ENCODE data around the gene OR6B2. TPM values are rescaled to one million over a fixed set of nuclear protein-coding genes. Genes with fewer than 3 reads are reported as not detected.

The OR6B2 gene
- total RNA-seq, 4 donors from 2014 or later: not detected

GRCh38 chr2:240013343-240013742 is 16.9 kb downstream of the OR6B2 start:
- H3K4me3 ChIP-seq (ENCODE audit: low read depth, poor library complexity, severe bottlenecking): no peak overlapping the region
- no peak for DNase-seq (ENCODE audit: low spot score in 2 of 2)
- 100% methylated on average over 1 of the region's 1 CpG for WGBS, 2 donors
- no peak for TF ChIP-seq POLR2A (IDR thresholded peaks at IDR 0.05)
- TF ChIP-seq, protein P1, sequence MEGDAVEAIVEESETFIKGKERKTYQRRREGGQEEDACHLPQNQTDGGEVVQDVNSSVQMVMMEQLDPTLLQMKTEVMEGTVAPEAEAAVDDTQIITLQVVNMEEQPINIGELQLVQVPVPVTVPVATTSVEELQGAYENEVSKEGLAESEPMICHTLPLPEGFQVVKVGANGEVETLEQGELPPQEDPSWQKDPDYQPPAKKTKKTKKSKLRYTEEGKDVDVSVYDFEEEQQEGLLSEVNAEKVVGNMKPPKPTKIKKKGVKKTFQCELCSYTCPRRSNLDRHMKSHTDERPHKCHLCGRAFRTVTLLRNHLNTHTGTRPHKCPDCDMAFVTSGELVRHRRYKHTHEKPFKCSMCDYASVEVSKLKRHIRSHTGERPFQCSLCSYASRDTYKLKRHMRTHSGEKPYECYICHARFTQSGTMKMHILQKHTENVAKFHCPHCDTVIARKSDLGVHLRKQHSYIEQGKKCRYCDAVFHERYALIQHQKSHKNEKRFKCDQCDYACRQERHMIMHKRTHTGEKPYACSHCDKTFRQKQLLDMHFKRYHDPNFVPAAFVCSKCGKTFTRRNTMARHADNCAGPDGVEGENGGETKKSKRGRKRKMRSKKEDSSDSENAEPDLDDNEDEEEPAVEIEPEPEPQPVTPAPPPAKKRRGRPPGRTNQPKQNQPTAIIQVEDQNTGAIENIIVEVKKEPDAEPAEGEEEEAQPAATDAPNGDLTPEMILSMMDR (IDR thresholded peaks at IDR 0.05): no peak
- intact Hi-C loops (cut with DNase I; ENCODE audit: low total_unique reads): no loop called here

DNA sequence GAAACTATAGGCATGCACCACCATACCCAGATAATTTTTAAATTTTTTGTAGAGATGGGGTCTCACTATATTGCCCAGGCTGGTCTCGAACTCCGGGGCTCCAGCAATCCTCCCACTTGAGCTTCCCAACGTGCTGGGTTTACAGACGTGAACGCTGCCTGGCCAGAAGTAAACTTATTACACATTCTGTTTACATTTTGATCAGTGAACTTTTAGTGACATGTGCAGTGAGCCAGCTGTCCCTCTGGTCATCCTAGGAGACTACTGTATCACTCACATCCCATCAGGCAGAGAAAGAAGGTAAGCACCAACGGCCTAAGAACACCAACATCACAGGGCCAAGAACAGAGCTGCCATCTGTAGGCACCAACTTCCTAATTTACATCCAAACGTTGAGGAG is 27.2 kb downstream of the OR6B2 start:
- intact Hi-C loops (cut with DNase I; ENCODE audit: low total_unique reads): no loop called here
- WGBS, 2 donors: 85 to 86% methylated on average over 7 of the region's 7 CpGs
- TF ChIP-seq, protein P1 (IDR thresholded peaks at IDR 0.05): no peak
- no peak for TF ChIP-seq POLR2A (IDR thresholded peaks at IDR 0.05)

DNA sequence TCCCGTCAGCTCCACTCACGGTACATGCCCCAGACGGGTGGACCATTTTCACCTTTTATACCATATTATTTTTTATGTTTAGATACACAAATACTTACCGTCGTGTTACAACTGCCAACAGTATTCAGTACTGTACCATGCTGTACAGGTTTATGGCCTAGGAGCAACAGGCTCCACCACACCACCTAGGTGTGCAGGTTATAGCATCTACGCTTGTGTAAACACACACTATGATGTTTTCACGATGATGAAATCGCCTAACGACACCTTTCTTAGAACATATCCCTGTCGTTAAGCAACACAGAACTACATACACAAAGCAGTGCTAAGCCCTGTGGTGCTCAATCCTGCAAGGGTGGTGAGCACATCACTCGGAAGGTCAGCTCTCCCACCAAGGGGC is 29.6 kb downstream of the OR6B2 start:
- WGBS, 2 donors: 88 to 89% methylated on average over 11 of the region's 11 CpGs
- TF ChIP-seq, protein P1 (IDR thresholded peaks at IDR 0.05): no peak
- TF ChIP-seq POLR2A (IDR thresholded peaks at IDR 0.05): no peak
- no peak for DNase-seq (ENCODE audit: low spot score in 2 of 2)

More for the DNA sequence above, 27.2 kb downstream of the OR6B2 start:
- no peak overlapping the region for H3K4me3 ChIP-seq (ENCODE audit: low read depth, poor library complexity, severe bottlenecking)
- no peak for DNase-seq (ENCODE audit: low spot score in 2 of 2)

GRCh38 chr2:239997686-239998409 is 32.4 kb downstream of the OR6B2 start:
- 60 to 62% methylated on average over 9 of the region's 9 CpGs for WGBS, 2 donors
- DNase-seq (ENCODE audit: low spot score in 2 of 2): no peak
- H3K4me3 ChIP-seq (ENCODE audit: low read depth, poor library complexity, severe bottlenecking): no peak overlapping the region
- intact Hi-C loops (cut with DNase I; ENCODE audit: low total_unique reads): loop anchor here (10.0 kb wide), 1 partner anchor 963 kb away; no protein-coding TSS in a partner anchor
- no peak for TF ChIP-seq POLR2A (IDR thresholded peaks at IDR 0.05)
- TF ChIP-seq, protein P1 (IDR thresholded peaks at IDR 0.05): no peak

More for the DNA sequence above, 29.6 kb downstream of the OR6B2 start:
- intact Hi-C loops (cut with DNase I; ENCODE audit: low total_unique reads): no loop called here
- H3K4me3 ChIP-seq (ENCODE audit: low read depth, poor library complexity, severe bottlenecking): no peak overlapping the region

DNA sequence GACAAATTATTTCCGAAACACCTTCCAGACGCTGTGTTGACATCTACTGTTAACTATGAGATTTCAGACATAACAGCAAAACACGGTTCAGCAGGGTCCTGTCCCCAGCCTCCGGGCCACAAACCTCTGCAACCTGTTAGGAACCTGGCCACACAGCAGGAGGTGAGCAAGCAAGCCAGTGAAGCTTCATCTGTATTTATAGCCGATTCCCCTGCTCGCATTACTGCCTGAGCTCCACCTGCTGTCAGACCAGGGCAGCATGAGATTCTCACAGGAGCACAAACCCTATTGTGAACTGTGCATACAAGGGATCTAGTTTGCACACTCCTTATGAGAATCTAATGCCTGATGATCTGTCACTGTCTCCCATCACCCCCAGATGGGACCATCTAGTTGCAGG is 36.1 kb downstream of the OR6B2 start:
- H3K4me3 ChIP-seq (ENCODE audit: low read depth, poor library complexity, severe bottlenecking): no peak overlapping the region
- TF ChIP-seq, protein P1 (IDR thresholded peaks at IDR 0.05): no peak
- no peak for TF ChIP-seq POLR2A (IDR thresholded peaks at IDR 0.05)
- no peak for DNase-seq (ENCODE audit: low spot score in 2 of 2)
- intact Hi-C loops (cut with DNase I; ENCODE audit: low total_unique reads): loop anchor here (10.0 kb wide), 1 partner anchor 959 kb away; no protein-coding TSS in a partner anchor
- 80 to 91% methylated on average over 6 of the region's 6 CpGs for WGBS, 2 donors

All from lower leg skin (tissue), 4 donors.